D721Med (cell line): Measurements from ENCODE around the gene GOLT1A.

ENCODE experiments used
- DNase-seq: peaks from one replicate; pipeline ENCODE4 v3.0.0; 2011; ENCODE audit warnings: low spot score; ENCODE audit not compliant: insufficient read length
- FAIRE-seq: peaks from 2 replicates; lab custom pipeline; 2011; peaks lifted over from hg19 to GRCh38; lab: Jason Lieb, UNC
- CTCF ChIP-seq: IDR thresholded peaks from 2 replicates; pipeline ENCODE4 v1.5.1; 2012; ENCODE audit warnings: mild to moderate bottlenecking, control low read depth; ENCODE audit not compliant: insufficient read depth; ENCODE audit errors: missing control alignments

GOLT1A gene

GRCh38 chr1:204192046-204192445, 21.7 kb downstream of the GOLT1A start:
- no peak for FAIRE-seq
- no peak for TF ChIP-seq CTCF
- no peak for DNase-seq

DNA sequence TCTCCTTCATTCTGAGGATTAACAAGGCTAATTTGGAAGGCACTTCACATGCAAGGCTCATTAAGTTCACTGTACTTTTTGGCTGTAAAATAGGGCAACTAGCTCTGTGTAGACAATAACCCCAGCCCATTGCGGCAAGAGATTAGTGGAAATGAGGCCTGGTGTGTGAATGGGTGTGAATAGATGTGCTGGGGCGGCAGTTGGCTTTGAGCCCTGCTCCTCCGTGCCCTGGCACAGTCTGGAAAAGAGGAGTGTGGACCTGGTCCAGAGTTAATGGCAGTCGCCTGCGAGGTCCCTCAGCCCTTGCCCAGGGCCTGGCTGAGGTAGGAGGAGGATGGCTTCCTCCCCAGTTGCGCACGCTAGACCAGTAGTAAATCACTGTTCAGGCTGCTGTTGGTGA, 22.3 kb downstream of the GOLT1A start:
- no peak for TF ChIP-seq CTCF
- FAIRE-seq, result no peak
- no peak for DNase-seq

GRCh38 chr1:204190212-204191211, 23.3 kb downstream of the GOLT1A start:
- FAIRE-seq (no peak), DNase-seq (peak; percentile 71)
- TF ChIP-seq CTCF, result no peak

GRCh38 chr1:204188959-204189639, 24.7 kb downstream of the GOLT1A start:
- TF ChIP-seq CTCF, result no peak
- FAIRE-seq (no peak), DNase-seq (no peak)

- no peak for TF ChIP-seq CTCF
- FAIRE-seq, result no peak
- DNase-seq, result no peak
Observed at GRCh38 chr1:204186597-204186996, 27.2 kb downstream of the GOLT1A start.

DNA sequence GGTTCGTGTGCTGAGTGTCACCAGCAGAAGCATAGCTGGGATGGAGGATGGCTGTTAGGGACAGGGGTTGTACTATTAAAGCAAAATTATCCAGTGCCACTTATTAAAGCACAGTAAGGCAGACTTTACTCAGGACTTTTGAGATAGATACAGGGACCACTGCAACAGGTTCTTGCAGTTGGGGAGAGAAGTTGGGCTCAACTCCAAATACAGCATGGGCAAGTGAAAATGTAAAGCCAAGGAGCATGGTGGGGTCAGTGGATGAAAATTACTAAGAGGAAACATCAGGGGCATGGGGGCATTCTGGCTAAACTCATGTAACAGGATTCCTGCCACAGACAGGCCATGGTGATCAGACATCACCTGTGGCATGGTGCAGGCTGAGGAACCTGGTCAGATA, 32.7 kb downstream of the GOLT1A start:
- DNase-seq, result no peak
- no peak for TF ChIP-seq CTCF
- no peak for FAIRE-seq

- FAIRE-seq (no peak), DNase-seq (no peak)
- no peak for TF ChIP-seq CTCF
Observed at GRCh38 chr1:204180133-204180532, 33.7 kb downstream of the GOLT1A start.
